ENCODE results near the gene ST7.

- TF ChIP-seq CTCF (IDR thresholded peaks at IDR 0.05) (no peak), PRDM15 (CRISPR knock-in tag; IDR thresholded peaks at IDR 0.05) (no peak), CREB1 (CRISPR knock-in tag; IDR thresholded peaks at IDR 0.05) (no peak), FOXJ3 (CRISPR knock-in tag; IDR thresholded peaks at IDR 0.05; ENCODE audit: borderline replicate concordance) (no peak), ZNF232 (CRISPR knock-in tag; IDR thresholded peaks at IDR 0.05) (no peak), FOXP1 (CRISPR knock-in tag; IDR thresholded peaks at IDR 0.05; ENCODE audit: borderline replicate concordance) (no peak), ZNF138 (CRISPR knock-in tag; conservative IDR thresholded peaks at IDR 0.05) (no peak), ATF2 (CRISPR knock-in tag; IDR thresholded peaks at IDR 0.05; ENCODE audit: borderline replicate concordance, low read depth) (no peak), IRF1 (CRISPR knock-in tag; IDR thresholded peaks at IDR 0.05) (no peak), MYBL2 (CRISPR knock-in tag; IDR thresholded peaks at IDR 0.05) (no peak), USF1 (CRISPR knock-in tag; IDR thresholded peaks at IDR 0.05) (no peak)
Observed at GRCh38 chr7:117202511-117202910, 249.2 kb downstream of the ST7 start.

Measured in WTC11 (cell line).